Body of pancreas (tissue), 4 donors: ENCODE data around the gene MAZ. TPM values are rescaled to one million over a fixed set of nuclear protein-coding genes. Genes with fewer than 3 reads are reported as not detected.
"Not testable (repeated sequence)": the region's sequence is repeated elsewhere in the genome, so short reads cannot be mapped to it uniquely, and the experiment has no call there.

ENCODE experiments used
- ATAC-seq: fragments of 150-250 bp; one replicate; pipeline ENCODE4 v1.9.1; 2016
- DNase-seq, 4 donors: peaks; one replicate each; pipeline ENCODE4 v3.0.0-alpha.2; 2019
- H3K27ac ChIP-seq, 4 donors: fragments of 200-600 bp; sonication (generic); 1 replicate in 3 of 4; 2 replicates in 1 of 4; pipeline versions ENCODE4 v1.5.1 to v1.6.1; 2016 to 2019; ENCODE audit warnings: mild to moderate bottlenecking in 1 of 4, mixed read lengths in 1 of 4, moderate library complexity in 1 of 4
- H3K27me3 ChIP-seq, 2 donors: fragments of 200-600 bp; sonication (generic); one replicate each; pipeline ENCODE4 v1.6.0; 2016; ENCODE audit warnings: mild to moderate bottlenecking in 1 of 2
- H3K36me3 ChIP-seq, 2 donors: fragments of 200-600 bp; sonication (generic); replicated peaks in 1 of 2; 2 replicates each; pipeline ENCODE4 v1.5.1; 2016; ENCODE audit warnings: low read depth in 2 of 2; ENCODE audit not compliant: insufficient read depth in 1 of 2
- H3K4me1 ChIP-seq: fragments of 200-600 bp; sonication (generic); one replicate; pipeline ENCODE4 v1.6.0; 2016
- H3K4me3 ChIP-seq, 2 donors: fragments of 200-600 bp; sonication (generic); 1 replicate in 1 of 2; 2 replicates in 1 of 2; pipeline ENCODE4 v1.5.1; 2016 to 2019
- H3K9me3 ChIP-seq, 3 donors: fragments of 200-600 bp; sonication (generic); 1 replicate in 2 of 3; 2 replicates in 1 of 3; pipeline ENCODE4 v1.5.1; 2016
- POLR2A ChIP-seq, 3 donors: fragments of 450-650 bp; IDR thresholded peaks; one replicate each; pipeline ENCODE4 v1.6.1; 2016; ENCODE audit warnings: antibody characterized with exemption in 3 of 3, mild to moderate bottlenecking in 2 of 3
- WGBS, 2 donors: methylation state at CpG; one replicate each; pipeline ENCODE4 v1.1.5; 2017; 5-methylcytosine and 5-hydroxymethylcytosine counted together
- intact Hi-C: fragments of 100-400 bp; cut with DNase I; formaldehyde crosslinking; loops from one replicate; pipeline ENCODE4 v1.15.1; 2023
- total RNA-seq, 2 donors: library from RNA; depleted of rRNA; stranded (reverse); fragments of >200 nt; gene quantifications; one replicate each; pipeline ENCODE4 v1.1.0, GENCODE V29; 2016
- TF ChIP-seq, protein P1 (sequence below), 7 experiments: fragments of 450-650 bp in 4 of 7; fragments of 200-600 bp in 3 of 7; sonication (generic) in 3 of 7; IDR thresholded peaks; one replicate each; pipeline ENCODE4 v1.5.1; 2016 to 2019; ENCODE audit warnings: antibody characterized with exemption in 7 of 7

MAZ gene
- total RNA-seq, 2 donors from 2014 or later: 57.9 to 125 TPM

DNA sequence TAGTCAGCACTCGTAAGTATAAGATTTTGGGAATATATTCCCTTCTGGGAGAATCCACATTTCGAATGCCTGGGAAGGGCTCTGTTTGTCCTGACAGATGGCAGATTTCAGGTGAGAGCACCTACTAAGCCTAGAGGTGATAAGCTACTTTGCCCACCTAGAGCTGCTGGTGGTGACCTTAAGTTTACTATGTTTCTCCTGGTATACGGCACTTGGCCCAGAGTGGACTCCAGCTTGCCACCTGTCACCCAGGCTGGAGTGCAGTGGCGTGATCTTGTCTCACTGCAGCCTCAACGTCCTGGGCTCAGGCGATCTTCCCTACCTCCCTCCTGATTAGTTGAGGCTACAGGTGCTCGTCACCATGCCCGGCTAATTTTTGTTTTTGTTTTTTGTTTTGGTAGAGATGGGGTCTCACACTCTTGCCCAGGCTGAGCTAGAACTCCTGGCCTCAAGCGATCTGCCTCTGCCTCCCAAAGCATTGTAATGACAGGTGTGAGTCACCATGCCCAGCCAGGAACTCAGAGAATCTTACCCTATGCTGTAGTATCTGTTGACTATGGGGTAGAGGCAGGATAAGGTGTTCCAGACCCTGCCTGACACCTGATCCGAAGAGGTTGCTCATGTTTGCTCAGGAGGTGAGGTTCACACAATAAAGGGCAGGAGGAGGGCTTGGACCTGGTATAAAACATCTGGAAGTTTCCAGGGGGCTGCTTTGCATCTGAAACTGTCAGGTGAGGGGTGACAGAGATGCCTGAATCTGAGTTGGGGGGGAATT, 28.6 kb upstream of the MAZ start, which contains the start of gene ZG16:
ZG16 (plus strand) TSS at position 681 of the 775 bp plus-strand sequence. CDS start 1,011 bp downstream, outside the sequence.
- 65 to 80% methylated on average over 9 to 10 of the region's 10 CpGs for WGBS, 2 donors
- no peaks in the 10 kb centered on the region for H3K27me3 ChIP-seq
- H3K4me3 ChIP-seq: no peak within 1 kb of the TSS
- DNase-seq: peak; percentile 30 to 57 (median 54)
- intact Hi-C loops: no loop called here
- H3K9me3 ChIP-seq: no peaks in the 10 kb centered on the region
- ATAC-seq: peak; percentile 88
- H3K27ac ChIP-seq: peak within 1 kb of the TSS in 1 of 4 donors; percentile 37
- no peaks in the 10 kb centered on the region for H3K36me3 ChIP-seq
- H3K4me1 ChIP-seq: peaks cover 27% of the 10 kb centered on the region
- TF ChIP-seq, protein P1, sequence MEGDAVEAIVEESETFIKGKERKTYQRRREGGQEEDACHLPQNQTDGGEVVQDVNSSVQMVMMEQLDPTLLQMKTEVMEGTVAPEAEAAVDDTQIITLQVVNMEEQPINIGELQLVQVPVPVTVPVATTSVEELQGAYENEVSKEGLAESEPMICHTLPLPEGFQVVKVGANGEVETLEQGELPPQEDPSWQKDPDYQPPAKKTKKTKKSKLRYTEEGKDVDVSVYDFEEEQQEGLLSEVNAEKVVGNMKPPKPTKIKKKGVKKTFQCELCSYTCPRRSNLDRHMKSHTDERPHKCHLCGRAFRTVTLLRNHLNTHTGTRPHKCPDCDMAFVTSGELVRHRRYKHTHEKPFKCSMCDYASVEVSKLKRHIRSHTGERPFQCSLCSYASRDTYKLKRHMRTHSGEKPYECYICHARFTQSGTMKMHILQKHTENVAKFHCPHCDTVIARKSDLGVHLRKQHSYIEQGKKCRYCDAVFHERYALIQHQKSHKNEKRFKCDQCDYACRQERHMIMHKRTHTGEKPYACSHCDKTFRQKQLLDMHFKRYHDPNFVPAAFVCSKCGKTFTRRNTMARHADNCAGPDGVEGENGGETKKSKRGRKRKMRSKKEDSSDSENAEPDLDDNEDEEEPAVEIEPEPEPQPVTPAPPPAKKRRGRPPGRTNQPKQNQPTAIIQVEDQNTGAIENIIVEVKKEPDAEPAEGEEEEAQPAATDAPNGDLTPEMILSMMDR (IDR thresholded peaks at IDR 0.05): no peak
- no peak for TF ChIP-seq POLR2A (IDR thresholded peaks at IDR 0.05)

DNA sequence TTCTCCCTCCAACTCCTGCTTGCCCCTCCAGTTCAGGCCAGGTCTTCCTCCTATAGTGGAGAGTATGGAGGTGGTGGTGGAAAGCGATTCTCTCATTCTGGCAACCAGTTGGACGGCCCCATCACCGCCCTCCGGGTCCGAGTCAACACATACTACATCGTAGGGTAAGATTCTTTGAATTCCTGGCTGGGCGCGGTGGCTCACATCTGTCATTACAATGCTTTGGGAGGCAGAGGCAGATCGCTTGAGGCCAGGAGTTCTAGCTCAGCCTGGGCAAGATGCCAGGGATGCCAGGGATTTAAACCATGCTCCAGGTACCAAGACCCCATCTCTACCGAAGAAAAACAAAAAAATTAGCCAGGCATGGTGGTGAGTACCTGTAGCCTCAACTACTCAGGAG, 26.9 kb upstream of the MAZ start:
- Histone ChIP-seq H3K4me3 (no peak overlapping the region), H3K9me3 (no peaks in the 10 kb centered on the region), H3K4me1 (peaks cover 27% of the 10 kb centered on the region), H3K27ac (no peak overlapping the region), H3K27me3 (no peaks in the 10 kb centered on the region), H3K36me3 (no peaks in the 10 kb centered on the region)
- intact Hi-C loops: no loop called here
- no peak for TF ChIP-seq POLR2A (IDR thresholded peaks at IDR 0.05)
- TF ChIP-seq, protein P1 (IDR thresholded peaks at IDR 0.05): no peak
- WGBS, 2 donors: 55 to 84% methylated on average over 9 to 10 of the region's 10 CpGs
- ATAC-seq (no peak), DNase-seq (peak in 1 of 4 donors; percentile 22)

DNA sequence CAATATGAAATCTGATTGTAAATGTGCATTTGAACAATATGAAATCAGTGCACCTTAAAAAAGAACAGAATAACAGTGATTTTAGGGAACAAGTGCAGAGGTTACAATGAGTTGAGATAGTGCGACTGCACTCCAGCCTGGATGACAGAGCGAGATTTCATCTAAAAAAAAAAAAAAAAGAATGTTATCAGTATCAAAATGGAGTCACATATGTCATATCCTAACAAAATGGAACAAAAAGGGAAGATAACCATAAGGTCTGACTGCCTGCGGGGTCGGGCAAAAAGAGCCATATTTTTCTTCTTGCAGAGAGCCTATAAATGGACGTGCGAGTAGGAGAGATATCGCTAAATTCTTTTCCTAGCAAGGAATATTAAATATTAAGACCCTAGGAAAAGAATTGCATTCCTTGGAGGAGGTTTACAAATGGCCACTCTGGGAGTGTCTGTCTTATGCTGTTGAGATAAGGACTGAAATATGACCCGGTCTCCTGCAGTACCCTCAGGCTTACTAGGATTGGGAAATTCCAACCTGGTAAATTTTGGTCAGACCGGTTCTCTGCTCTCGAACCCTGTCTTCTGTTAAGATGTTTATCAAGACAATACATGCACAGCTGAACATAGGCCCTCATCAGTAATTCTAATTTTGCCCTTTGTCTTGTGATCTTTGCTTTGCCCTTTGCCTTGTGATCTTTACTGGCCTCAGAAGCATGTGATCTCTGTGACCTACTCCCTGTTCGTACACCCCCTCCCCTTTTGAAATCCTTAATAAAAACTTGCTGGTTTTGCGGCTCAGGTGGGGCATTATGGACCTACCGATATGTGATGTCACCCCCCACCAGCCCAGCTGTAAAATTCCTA, 23.0 kb upstream of the MAZ start:
- H3K36me3 ChIP-seq, ATAC-seq, intact Hi-C loops, H3K9me3 ChIP-seq, DNase-seq, H3K27me3 ChIP-seq, H3K27ac ChIP-seq, H3K4me3 ChIP-seq: not testable (repeated sequence)
- 76 to 81% methylated on average over 13 of the region's 13 CpGs for whole genome bisulfite sequencing, 2 donors
- peaks cover 26% of the 10 kb centered on the region for H3K4me1 ChIP-seq

DNA sequence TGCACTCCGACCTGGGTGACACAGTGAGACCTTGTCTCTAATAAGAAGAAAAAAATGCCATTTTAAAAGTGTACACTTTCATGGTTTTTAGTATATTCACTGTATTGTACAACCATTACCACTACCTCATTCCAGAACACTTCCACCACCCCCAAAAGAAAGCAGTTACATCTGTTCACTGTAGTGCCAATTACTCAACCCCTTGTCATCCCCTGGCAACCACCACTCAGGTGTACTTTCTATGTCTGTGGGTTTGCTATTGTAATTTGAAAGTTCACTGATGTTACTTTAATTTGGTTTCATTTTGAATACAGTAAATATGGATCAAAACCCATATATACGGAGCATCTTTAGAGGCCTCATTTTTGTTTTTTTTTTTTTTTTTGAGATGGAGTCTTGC, 22.2 kb upstream of the MAZ start:
- Histone ChIP-seq H3K4me1 (peaks cover 18% of the 10 kb centered on the region), H3K27me3 (no peaks in the 10 kb centered on the region), H3K36me3 (no peaks in the 10 kb centered on the region), H3K27ac (no peak overlapping the region), H3K9me3 (no peaks in the 10 kb centered on the region), H3K4me3 (no peak overlapping the region)
- DNase-seq (no peak), ATAC-seq (no peak)
- TF ChIP-seq POLR2A (IDR thresholded peaks at IDR 0.05): no peak
- TF ChIP-seq, protein P1 (IDR thresholded peaks at IDR 0.05): no peak
- intact Hi-C loops: no loop called here
- 92 to 93% methylated on average over 2 of the region's 2 CpGs for WGBS, 2 donors

DNA sequence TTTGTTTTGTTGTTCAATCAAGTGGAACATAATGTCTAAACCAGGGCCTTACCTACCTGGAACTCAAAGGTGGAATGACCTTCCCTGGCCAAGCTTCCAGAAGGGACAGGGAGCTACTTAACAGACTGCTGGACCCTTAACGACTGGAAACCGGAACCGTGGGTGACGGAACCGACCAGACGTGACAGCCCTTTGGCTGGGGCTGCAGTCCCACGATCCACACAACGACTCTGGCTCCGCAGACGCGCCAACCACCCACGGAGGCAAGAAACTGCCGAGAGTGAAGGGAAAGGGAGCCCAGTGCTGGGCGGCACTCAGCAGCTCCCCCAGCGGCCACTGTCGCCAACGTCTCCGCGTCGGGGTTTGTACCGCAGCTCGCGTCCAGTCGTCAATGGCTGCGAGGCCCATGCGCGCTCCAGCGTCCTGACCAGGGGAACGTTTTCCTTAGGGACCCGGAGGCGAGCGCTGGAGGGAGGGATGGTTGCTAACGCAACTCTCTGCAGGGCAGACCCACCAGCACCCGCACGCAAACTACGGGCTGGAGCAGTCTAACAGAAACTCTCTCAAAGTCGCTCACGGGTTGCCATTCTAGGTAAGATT, 21.3 kb upstream of the MAZ start:
- no peak overlapping the region for H3K27ac ChIP-seq
- no peak overlapping the region for H3K4me3 ChIP-seq
- DNase-seq (peak; percentile 70 to 80 (median 74)), ATAC-seq (peak; percentile 91)
- no peaks in the 10 kb centered on the region for H3K9me3 ChIP-seq
- TF ChIP-seq POLR2A (IDR thresholded peaks at IDR 0.05): peak in 1 of 3 donors; percentile 25
- TF ChIP-seq, protein P1 (IDR thresholded peaks at IDR 0.05): peak; percentile 64 to 85 (median 77)
- no peaks in the 10 kb centered on the region for H3K36me3 ChIP-seq
- H3K27me3 ChIP-seq: no peaks in the 10 kb centered on the region
- intact Hi-C loops: no loop called here
- WGBS, 2 donors: 14 to 16% methylated on average over 26 to 35 of the region's 38 CpGs
- H3K4me1 ChIP-seq: peaks cover 19% of the 10 kb centered on the region

DNA sequence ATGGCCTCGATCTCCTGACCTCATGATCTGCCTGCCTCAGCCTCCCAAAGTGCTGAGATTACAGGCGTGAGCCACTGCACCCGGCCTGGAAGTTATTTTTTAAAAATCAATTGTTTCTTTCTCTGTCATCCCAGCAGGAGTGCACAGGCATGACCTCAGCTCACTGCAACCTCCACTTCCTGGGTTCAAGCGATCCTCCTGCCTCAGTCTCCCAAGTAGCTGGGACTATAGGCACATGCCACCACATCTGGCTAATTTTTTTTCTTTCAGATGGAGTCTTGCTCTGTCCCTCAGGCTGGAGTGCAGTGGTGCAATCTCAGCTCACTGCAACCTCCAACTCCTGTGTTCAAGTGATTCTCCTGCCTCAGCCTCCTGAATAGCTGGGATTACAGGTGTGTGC, 19.2 kb upstream of the MAZ start:
- H3K4me1 ChIP-seq: peaks cover 32% of the 10 kb centered on the region
- H3K4me3 ChIP-seq, DNase-seq, H3K36me3 ChIP-seq, H3K9me3 ChIP-seq, H3K27me3 ChIP-seq, ATAC-seq, H3K27ac ChIP-seq, intact Hi-C loops: not testable (repeated sequence)
- 78 to 79% methylated on average over 4 of the region's 4 CpGs for WGBS, 2 donors
